ENCODE measurements around the gene LLGL2.

Gene LLGL2

DNA sequence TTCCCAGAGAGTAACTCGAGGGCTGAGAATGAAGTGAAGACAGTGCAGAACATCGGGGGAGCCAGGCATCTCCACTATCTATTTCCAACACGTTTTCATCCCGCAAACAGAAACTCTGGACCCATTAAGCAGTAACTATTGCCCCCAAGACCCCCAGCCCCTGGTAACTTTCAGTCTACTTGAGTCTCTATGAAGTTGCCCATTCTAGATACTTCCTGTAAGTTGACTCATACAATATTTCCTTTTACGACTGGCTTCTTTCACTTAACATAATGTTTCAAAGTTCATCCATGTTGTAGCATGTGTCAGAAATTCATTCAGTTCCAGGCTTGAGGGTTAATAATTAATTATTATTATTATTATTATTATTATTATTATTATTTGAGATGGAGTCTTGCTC lies 81.6 kb downstream of the LLGL2 start:
- TF ChIP-seq SIN3A (IDR thresholded peaks at IDR 0.05; ENCODE audit: borderline replicate concordance, insufficient read depth, low read length) (no peak), FOXP2 (optimal IDR thresholded peaks at IDR 0.05; ENCODE audit: borderline replicate concordance, extremely low read depth, extremely low read length, insufficient read depth) (no peak), POLR2AphosphoS5 (IDR thresholded peaks at IDR 0.05; ENCODE audit: low read depth, low read length) (no peak), TAF1 (IDR thresholded peaks at IDR 0.05; ENCODE audit: borderline replicate concordance, insufficient read depth, low read length) (no peak)
- TF ChIP-seq, protein P1, sequence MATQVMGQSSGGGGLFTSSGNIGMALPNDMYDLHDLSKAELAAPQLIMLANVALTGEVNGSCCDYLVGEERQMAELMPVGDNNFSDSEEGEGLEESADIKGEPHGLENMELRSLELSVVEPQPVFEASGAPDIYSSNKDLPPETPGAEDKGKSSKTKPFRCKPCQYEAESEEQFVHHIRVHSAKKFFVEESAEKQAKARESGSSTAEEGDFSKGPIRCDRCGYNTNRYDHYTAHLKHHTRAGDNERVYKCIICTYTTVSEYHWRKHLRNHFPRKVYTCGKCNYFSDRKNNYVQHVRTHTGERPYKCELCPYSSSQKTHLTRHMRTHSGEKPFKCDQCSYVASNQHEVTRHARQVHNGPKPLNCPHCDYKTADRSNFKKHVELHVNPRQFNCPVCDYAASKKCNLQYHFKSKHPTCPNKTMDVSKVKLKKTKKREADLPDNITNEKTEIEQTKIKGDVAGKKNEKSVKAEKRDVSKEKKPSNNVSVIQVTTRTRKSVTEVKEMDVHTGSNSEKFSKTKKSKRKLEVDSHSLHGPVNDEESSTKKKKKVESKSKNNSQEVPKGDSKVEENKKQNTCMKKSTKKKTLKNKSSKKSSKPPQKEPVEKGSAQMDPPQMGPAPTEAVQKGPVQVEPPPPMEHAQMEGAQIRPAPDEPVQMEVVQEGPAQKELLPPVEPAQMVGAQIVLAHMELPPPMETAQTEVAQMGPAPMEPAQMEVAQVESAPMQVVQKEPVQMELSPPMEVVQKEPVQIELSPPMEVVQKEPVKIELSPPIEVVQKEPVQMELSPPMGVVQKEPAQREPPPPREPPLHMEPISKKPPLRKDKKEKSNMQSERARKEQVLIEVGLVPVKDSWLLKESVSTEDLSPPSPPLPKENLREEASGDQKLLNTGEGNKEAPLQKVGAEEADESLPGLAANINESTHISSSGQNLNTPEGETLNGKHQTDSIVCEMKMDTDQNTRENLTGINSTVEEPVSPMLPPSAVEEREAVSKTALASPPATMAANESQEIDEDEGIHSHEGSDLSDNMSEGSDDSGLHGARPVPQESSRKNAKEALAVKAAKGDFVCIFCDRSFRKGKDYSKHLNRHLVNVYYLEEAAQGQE (IDR thresholded peaks at IDR 0.05; ENCODE audit: insufficient read depth in 1 of 2, low read depth in 2 of 2, low read length in 2 of 2), result no peak

DNA sequence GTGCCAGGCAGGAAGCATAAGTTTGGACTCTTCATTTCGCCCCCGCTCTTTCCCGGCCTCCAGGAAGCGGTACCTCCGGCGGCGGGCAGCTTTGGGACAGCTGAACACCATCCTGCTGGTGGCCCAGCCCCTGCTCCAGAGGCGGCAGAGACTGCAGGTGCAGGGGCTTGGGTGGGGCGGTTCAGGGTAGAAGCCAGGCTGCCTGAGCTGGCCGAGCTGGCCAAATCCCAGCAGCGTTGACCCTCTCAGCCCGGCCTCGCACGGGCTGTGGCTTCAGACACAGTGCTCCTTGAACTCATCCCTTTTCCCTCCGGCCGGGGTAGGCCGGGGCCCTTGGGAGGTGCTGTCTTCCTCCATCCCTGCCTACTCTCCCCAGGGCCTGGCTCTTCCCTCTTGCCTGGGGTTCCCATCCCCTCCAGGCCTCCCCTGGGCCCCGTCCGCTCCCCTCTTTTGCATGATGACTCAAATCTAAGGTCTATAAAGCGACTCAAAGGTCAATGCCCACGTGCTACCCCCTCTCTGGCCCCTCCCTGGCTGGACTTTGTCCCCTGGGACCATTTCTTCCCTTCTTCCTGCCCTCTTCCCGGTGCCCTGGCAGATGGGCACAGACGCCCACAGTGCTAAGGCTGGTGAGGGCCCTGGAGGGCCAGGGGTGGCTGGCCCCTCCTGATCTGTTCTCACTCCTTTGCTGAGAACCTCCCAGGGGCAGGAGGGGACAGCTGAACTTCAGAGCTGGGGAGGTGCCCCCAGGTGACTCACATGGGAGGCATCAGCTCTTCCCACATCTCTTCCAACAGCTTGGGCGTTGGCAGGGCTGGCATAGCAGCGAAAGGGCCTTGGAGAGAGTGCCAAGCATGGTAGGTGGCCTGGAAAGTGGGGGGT lies 84.8 kb downstream of the LLGL2 start:
- TF ChIP-seq, protein P1 (IDR thresholded peaks at IDR 0.05; ENCODE audit: insufficient read depth in 1 of 2, low read depth in 2 of 2, low read length in 2 of 2), result no peak
- no peak for TF ChIP-seq FOXP2 (optimal IDR thresholded peaks at IDR 0.05; ENCODE audit: borderline replicate concordance, extremely low read depth, extremely low read length, insufficient read depth)
- no peak for TF ChIP-seq POLR2AphosphoS5 (IDR thresholded peaks at IDR 0.05; ENCODE audit: low read depth, low read length)
- TF ChIP-seq TAF1 (IDR thresholded peaks at IDR 0.05; ENCODE audit: borderline replicate concordance, insufficient read depth, low read length), result no peak
- no peak for TF ChIP-seq SIN3A (IDR thresholded peaks at IDR 0.05; ENCODE audit: borderline replicate concordance, insufficient read depth, low read length)

DNA sequence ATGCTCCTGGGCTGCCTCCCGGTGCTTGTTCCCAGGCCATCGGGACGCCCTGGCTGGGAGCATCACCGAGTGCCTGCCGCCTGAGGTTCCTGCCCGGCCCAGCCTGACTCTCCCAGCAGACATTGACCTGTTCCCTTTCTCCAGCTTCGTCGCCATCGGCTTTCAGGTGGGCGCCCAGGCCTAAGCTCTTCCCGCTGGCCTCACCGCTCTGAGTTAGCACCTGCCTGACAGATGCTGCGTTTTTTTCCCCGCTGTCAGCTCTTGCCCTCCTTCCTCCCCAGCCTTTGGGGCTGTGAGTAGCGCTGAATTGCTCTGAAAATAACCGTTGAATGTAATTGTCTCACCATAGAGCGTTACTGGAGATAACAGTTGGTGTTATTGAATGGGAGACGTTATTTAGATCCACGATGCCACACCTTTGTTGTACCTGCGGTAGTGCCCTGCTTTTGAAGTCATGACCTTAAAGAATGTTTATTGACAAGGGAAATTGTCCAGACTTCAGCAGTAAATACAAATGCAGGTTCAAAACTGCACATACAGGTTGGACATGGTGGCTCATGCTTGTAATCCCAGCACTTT lies 86.4 kb downstream of the LLGL2 start:
- TF ChIP-seq, protein P1 (IDR thresholded peaks at IDR 0.05; ENCODE audit: insufficient read depth in 1 of 2, low read depth in 2 of 2, low read length in 2 of 2), result no peak
- TF ChIP-seq FOXP2 (optimal IDR thresholded peaks at IDR 0.05; ENCODE audit: borderline replicate concordance, extremely low read depth, extremely low read length, insufficient read depth) (no peak), POLR2AphosphoS5 (IDR thresholded peaks at IDR 0.05; ENCODE audit: low read depth, low read length) (no peak), TAF1 (IDR thresholded peaks at IDR 0.05; ENCODE audit: borderline replicate concordance, insufficient read depth, low read length) (no peak), SIN3A (IDR thresholded peaks at IDR 0.05; ENCODE audit: borderline replicate concordance, insufficient read depth, low read length) (no peak)

- TF ChIP-seq SIN3A (IDR thresholded peaks at IDR 0.05; ENCODE audit: borderline replicate concordance, insufficient read depth, low read length) (no peak), FOXP2 (optimal IDR thresholded peaks at IDR 0.05; ENCODE audit: borderline replicate concordance, extremely low read depth, extremely low read length, insufficient read depth) (no peak)
These were observed 87.6 kb downstream of the LLGL2 start for GRCh38 chr17:75612906-75613626.

DNA sequence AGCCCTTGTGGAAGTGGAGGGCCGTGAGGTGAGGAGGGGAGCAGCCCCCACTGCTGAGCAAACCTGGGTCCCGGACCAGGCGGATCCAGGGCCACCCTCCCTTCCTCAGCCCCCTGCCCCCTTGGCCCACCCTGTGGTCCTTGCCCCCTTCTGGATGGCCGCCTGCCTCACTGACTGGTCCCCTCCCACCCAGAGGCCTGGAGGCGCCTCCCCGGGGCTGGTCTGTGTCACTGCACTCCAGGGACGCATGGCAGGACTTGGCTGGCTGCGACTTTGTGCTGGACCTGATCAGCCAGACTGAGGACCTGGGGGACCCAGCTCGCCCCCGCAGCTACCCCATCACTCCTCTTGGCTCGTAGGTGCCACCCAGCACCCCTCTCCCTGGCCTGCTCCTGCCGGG lies 88.5 kb downstream of the LLGL2 start:
- TF ChIP-seq FOXP2 (optimal IDR thresholded peaks at IDR 0.05; ENCODE audit: borderline replicate concordance, extremely low read depth, extremely low read length, insufficient read depth) (no peak), POLR2AphosphoS5 (IDR thresholded peaks at IDR 0.05; ENCODE audit: low read depth, low read length) (no peak), SIN3A (IDR thresholded peaks at IDR 0.05; ENCODE audit: borderline replicate concordance, insufficient read depth, low read length) (no peak), TAF1 (IDR thresholded peaks at IDR 0.05; ENCODE audit: borderline replicate concordance, insufficient read depth, low read length) (no peak)
- TF ChIP-seq, protein P1 (IDR thresholded peaks at IDR 0.05; ENCODE audit: insufficient read depth in 1 of 2, low read depth in 2 of 2, low read length in 2 of 2), result no peak

Measured in PFSK-1 (cell line).